ENCODE data around the gene CHST14.

GRCh38 chr15:40468898-40469331 lies 1.9 kb upstream of the CHST14 start:
- TF ChIP-seq CTCF (conservative IDR thresholded peaks at IDR 0.05; ENCODE audit: low read depth, low read length) (no peak), EZH2 (IDR thresholded peaks at IDR 0.05; ENCODE audit: borderline replicate concordance, low read depth, low read length, poor library complexity, severe bottlenecking) (no peak)
